Mammary epithelial cell (primary cell): ENCODE data around the gene AREL1.

Source experiments
- EZH2 ChIP-seq: IDR thresholded peaks from 2 replicates; pipeline ENCODE4 v1.6.1; 2012; ENCODE audit warnings: low read length, inconsistent platforms, borderline replicate concordance
- TF ChIP-seq, protein P1 (sequence below), 2 donors: IDR thresholded peaks in 1 of 2; conservative IDR thresholded peaks in 1 of 2; 2 replicates each; pipeline ENCODE4 v1.5.1; 2011 to 2012; ENCODE audit warnings: inconsistent platforms in 2 of 2, low read length in 2 of 2, mild to moderate bottlenecking in 2 of 2, control low read depth in 1 of 2, low read depth in 1 of 2; ENCODE audit not compliant: insufficient read depth in 1 of 2; ENCODE audit errors: extremely low read depth in 1 of 2

GRCh38 chr14:74737753-74738325, 25.0 kb upstream of the AREL1 start:
- TF ChIP-seq, protein P1, sequence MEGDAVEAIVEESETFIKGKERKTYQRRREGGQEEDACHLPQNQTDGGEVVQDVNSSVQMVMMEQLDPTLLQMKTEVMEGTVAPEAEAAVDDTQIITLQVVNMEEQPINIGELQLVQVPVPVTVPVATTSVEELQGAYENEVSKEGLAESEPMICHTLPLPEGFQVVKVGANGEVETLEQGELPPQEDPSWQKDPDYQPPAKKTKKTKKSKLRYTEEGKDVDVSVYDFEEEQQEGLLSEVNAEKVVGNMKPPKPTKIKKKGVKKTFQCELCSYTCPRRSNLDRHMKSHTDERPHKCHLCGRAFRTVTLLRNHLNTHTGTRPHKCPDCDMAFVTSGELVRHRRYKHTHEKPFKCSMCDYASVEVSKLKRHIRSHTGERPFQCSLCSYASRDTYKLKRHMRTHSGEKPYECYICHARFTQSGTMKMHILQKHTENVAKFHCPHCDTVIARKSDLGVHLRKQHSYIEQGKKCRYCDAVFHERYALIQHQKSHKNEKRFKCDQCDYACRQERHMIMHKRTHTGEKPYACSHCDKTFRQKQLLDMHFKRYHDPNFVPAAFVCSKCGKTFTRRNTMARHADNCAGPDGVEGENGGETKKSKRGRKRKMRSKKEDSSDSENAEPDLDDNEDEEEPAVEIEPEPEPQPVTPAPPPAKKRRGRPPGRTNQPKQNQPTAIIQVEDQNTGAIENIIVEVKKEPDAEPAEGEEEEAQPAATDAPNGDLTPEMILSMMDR (conservative IDR thresholded peaks at IDR 0.05 in 1 of 2, IDR thresholded peaks at IDR 0.05 in 1 of 2; ENCODE audit: extremely low read depth in 1 of 2, insufficient read depth in 1 of 2, low read depth in 1 of 2, low read length in 2 of 2) = no peak
- no peak for TF ChIP-seq EZH2
